Activated CD8-positive, alpha-beta memory T cell treated with anti-CD3 and anti-CD28 coated beads, Interleukin-2, amount 50 U/mL, for 48 hours (primary cell): ENCODE results near the gene CLEC1A.

Source experiments
- DNase-seq: peaks from one replicate; pipeline ENCODE4 v3.0.0-alpha.2; 2020

The CLEC1A gene, protein sequence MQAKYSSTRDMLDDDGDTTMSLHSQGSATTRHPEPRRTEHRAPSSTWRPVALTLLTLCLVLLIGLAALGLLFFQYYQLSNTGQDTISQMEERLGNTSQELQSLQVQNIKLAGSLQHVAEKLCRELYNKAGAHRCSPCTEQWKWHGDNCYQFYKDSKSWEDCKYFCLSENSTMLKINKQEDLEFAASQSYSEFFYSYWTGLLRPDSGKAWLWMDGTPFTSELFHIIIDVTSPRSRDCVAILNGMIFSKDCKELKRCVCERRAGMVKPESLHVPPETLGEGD

DNA sequence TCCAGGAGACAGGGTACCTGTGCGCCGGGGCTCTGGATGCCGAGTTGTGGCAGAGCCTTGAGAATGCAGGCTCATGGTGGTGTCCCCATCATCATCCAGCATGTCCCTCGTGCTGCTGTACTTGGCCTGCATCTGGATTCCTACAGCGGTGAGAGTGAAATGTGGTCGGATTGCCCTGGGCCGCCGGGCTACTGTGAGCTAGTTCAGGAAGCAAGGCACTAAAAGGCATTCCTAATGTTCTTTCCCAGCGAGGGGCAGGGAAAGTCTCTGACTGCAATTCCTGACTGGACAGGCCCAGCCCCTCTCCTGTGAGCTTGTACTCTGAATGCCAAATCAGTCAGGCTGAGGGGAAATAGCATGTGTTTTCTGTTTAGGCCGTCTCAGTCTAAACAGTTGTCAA, at the start of gene CLEC1A:
Gene CLEC1A, minus strand, starts transcription at position 195 of the 400 bp plus-strand sequence. Its CDS starts 63 bp downstream, at position 132.
- no peak for DNase-seq

DNA sequence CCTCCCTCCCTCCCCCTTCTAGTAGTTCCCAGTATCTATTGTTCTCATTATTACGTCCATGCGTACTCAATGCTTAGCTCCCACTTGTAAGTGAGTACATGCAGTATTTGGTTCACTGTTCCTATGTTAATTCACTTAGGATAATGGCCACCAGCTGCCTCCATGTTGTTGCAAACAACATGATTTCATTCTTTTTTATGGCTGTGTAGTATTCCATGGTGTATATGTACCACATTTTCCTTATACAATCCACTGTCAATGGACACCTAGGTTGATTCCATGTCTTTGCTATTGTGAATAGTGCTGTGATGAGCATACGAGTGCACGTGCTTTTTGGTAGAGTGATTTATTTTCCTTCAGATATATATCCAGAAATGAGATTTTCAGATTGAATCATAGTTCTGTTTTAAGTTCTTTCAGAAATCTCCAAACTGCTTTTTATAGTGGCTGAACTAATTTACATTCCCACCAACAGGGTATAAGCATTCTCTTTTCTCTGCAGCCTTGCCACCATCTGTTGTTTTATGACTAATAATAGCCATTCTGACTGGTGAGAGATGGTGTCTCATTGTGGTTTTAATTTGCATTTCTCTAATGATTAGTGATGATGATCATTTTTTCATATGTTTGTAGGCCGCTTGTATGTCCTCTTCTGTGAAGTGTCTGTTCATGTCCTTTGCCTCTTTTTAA, 49.1 kb upstream of the CLEC1A start:
- DNase-seq, result no peak

DNA sequence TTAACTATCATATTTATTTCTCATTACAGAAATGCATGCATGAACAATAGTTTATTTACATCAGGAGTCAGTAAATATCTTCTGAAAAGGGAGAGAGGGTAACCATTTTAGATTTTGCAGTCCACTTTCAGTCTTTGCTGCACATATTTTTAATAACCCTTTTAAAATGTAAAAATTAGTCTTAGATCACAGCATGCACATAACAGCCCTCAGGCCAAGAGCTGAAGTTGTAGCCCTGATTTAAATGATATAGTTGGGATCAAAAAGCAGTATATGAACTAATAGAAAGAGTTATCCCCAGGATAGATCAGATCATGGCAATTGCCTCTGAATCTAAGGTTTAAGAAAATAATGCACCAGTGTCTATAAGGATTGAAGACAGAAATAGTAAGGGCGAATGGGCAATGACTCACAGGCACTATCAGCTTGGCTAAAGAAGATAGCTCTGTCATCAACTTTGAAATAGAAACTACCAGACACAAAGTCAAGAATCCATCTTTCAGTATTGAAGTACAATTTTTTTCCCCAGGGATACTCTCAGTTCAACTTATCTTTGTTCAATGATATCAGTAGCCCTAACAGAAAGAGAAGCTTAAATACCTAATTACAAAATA, 44.3 kb upstream of the CLEC1A start:
- no peak for DNase-seq

DNA sequence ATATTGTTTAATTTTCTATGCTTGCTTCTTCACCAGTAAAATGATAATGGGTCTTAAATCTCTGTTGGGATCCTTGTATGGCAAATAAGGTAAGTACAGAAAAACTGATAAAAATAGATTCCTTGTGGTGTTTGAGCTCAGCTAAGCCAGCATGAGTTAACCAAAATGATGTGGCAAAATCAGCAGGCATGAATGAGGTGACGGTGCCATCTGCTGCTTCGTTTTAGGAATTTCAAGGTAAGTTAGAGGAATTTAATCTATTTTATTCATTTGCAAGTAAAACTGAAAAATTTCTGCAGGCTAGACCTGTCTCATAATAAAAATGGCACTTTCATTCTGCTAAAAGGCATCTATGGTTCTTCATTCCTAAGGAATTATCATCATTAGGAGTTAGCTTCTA, 41.2 kb upstream of the CLEC1A start:
- DNase-seq, result no peak

DNA sequence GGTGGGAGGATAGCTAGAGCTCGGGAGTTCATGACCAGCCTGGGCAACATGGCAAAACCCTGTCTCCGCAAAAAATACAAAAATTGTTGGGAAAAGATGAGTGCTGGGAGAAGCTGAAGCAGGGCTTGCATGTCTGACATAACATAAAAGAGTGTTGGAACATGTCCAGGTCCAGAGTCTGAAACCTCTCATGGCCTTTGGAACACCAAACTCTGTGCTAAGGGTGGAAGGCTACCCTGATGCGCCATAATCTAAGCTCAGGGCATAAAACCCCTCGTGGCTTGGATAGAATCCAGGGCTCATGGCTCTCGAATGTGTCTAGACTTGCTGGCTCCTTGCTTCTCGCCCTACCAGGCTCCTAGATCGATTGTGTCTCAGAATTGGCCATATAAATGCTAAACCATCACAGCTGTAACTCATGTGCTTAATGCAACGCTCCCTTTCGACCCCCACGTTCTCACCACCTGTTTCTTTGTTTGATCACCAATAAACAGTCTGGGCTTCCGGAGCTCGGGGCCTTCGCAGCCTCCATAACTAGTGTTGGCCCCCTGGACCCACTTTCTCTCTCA, 37.9 kb upstream of the CLEC1A start:
- no peak for DNase-seq

DNA sequence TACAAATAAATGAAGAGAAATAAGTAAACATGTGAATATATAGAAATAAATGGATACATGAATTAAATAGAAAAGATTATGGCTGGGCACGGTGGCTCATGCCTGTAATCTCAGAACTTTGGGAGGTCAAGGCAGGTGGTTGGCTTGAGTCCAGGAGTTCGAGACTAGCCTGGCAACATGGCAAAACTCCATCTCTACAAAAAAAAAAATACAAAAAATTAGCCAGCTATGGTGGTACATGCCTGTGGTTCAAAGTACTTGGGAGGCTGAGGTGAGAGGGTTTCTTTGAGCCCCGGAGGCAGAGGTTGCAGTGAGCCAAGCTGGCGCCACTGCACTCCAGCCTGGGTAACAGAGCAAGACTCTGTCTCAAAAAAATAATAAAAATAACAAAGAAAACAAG, 36.3 kb upstream of the CLEC1A start:
- no peak for DNase-seq

DNA sequence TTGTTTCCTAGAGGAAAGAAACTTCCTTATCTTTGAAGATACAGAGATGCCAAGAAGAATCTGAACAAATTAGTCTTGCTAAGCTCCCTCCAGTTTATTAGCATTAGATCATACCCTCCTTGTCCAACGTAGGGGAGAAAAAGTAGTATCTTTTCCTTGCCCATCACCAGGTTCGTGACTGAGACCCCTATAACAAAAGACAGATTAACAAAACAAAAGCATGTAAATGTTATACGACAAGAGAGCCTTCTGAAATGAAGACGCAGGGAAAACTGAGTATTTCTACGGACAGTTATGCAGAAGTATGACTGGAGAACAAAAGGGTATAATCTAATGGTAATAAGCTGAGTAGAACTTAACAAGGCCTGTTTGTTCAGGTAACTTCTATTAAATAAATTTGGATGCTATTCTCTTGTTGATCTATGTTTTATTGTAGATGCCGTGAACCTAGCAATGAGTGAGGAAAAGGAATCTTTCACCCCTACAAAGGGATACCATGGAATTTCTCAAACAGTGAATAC, 34.1 kb upstream of the CLEC1A start:
- no peak for DNase-seq

DNA sequence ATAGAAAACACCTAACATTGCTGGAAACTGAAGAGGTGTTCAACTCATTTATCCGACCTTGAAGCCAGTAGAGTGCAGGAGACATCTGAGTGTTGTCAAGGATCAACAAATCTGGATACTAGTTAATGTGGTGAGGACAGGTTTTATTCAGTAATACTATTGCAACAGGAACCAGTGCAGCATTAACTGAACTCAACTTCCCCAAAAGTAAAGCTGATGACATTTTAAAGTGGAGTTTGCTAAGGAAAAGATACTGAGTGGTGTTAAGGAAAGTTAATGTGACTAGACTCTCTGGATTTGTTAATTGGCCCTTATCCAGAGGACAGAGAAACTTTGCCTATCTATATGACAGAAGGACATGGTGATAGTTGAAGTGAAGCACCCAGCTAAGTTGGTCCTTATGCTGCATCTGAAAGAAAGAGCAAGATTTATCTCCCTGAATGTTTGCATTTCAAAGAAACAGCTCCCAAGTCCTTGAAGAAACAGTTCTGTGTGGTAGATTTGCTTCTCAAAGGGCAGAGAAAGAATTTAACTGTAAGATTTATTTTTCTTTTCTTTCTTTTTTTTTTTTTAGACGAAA, 32.4 kb upstream of the CLEC1A start:
- no peak for DNase-seq

DNA sequence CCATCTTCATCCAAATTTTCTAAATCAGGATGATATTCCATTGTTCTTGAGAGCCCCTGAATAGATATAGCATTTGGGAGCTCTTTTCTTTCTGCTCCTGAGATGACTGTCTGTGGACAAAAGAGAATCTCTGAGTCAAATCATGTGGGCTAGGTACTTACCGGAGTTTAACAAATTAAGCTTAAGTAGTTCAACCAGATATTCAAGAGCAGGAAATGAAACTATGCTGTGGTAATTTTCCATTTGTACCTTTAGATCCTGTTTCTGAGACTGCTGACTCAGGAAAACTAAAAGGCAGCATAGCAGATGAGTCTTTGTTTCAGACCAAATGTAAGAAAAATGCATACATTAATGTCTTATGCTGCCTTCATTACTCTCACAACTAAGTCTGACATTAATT, 31.3 kb upstream of the CLEC1A start, which contains the start of gene CLEC7A:
Gene CLEC7A, minus strand, starts transcription at position 158 of the 400 bp plus-strand sequence. Its CDS starts 117 bp downstream, at position 41.
- DNase-seq, result no peak

DNA sequence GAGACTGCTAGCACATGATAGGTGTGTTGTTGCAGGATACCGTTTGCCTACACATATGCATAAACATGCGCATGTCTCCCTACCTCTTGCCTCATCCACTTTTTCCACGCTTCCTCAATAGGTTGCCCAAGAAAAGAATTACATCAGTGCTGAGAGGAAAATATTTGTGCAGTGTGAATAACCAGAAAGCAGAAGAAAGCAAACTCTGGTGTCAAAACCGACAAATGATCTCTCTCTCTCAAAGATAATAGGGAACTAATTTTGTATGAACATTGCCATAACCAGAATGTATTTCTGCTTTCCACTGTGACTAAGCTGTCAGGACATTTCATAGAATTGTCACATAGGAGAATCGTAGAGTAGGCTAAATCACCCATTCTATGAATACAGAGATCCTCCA, 29.9 kb upstream of the CLEC1A start:
- DNase-seq, result no peak

DNA sequence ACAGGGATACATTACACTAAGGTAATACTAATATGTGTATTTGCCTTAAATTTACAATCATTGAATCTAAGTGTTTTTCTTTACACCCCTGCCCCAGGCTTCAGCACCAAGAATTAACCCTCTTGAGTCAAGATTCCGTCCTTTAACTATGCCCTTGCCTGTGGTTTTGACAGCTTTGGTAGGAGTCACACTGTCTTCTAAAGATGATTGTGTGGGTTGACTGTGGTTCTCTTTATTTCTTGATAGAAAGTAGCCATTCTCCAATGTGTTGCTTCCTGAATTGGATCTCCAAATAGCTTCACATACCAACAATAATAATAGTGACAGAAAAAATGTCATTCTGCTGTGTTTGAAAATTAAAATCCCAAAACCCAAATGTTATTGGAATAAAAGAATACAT, 27.6 kb upstream of the CLEC1A start:
- no peak for DNase-seq

DNA sequence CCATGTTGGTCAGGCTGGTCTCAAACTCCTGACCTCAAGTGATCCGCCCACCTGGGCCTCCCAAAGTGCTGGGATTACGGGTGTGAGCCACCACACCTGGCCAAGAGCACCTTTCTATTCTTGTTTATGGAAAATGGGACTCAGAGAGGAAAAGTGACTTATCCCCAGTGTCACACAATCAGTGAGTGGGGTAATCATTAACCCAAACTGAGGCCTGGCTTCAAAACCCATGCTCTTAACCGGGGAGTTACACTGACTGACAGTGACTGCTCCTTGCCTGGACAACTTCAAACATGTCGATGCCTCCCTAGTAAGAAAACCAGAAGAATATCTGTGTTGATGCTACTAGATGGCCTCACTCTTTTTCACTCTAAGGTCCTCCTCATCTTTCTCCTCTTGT, 23.9 kb upstream of the CLEC1A start:
- no peak for DNase-seq

DNA sequence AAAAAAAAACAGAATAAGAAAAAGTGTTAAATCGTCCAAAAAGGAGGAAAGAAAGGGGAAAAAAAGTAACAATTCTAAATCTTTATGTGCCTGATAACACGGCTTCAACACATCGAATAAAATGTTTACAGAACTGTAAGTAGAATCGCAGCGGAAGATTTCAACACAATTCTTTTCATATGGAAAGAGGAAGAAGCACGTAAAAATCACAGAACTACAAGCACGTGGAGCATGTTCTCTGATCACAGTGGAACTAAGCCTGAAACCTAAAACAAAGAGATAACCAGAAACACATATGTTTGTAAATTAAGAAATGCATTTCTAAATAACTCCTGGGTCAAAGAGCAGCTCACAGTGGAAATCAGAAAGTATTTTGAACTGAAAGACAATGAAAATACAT, 22.5 kb upstream of the CLEC1A start:
- no peak for DNase-seq

DNA sequence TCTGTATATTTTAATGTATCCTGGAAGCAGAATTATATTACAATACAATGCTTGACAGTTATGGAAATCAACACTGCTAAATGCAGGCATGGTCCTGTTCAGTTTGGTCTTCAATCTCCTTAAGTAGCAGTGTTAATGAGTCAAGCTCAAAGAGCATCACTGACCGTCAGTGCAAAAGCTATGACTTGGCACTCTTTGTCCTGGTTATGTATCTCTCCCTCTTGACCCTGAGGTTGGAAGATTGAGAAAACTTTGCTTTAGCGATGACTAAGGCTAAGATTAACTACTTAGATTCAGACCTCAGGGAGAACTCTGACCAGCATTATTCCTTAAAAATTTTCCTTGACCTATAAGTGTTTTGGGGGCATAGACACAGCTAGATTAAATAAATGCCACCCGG, 20.3 kb upstream of the CLEC1A start:
- DNase-seq, result no peak

DNA sequence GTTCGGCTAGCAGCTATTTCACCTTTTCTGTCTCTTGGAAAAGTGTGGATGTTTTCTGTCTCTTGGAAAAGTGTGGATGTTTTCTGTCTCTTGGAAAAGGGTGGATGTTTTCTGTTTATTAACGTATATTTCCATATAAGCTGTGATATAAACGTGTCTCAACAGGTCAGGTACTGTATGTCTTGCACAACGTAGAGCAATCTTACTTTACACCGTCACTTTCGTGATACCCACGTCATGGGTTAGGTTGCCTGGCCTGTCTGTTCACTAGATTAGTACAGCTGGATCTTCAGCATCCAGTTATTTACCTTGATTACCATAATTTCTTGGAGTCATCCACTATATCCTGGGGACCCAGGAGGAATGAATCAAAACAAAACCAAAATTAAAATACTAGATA, 17.1 kb upstream of the CLEC1A start:
- no peak for DNase-seq

DNA sequence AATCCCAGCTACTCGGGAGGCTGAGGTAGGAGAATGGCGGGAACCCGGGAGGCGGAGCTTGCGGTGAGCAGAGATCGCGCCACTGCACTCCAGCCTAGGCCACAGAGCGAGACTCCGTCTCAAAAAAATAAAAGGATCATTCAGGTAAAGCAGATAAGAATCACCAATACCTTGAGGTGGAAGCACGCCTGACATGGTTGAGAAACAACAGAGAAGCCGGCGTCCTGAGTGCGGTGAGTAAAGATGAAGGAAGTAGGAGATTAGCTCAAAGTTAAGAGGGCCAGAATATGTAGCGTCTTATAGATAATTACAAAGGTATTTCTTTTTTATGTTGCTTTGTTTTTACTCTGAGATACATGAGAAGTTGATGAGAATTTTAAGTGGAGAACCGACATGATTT, 16.5 kb upstream of the CLEC1A start:
- no peak for DNase-seq

DNA sequence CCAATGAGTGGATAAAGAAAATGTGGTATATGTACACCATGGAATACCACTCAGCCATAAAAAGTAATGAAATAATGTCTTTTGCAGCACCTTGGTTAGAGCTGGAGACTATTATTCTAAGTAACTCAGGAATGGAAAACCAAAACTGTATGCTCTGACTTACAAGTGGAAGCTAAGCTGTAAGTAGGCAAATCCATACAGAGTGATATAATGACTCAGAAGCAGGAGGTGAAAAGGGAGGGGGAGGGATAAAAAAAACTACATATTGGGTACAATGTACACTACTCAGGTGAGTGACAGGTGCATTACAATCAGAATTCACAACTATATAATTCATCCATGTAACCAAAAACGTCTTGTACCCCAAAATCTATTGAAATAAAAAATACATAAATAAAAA, 15.1 kb upstream of the CLEC1A start:
- no peak for DNase-seq

DNA sequence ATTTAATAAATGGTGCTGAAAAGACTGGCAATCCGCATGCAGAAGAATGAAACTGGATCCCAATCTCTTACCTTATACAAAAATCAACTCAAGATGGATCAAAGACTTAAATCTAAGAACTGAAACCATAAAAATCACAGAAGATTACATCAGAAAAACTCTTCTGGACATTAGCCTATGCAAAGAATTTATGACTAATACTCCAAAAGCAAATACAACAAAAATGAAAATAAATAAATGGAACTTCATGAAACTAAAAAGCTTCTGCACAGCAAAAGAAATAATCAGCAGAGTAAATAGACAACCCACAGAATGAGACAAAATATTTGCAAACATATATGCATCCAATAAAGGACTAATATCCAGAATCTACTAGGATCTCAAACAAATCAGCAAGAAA, 14.3 kb upstream of the CLEC1A start:
- DNase-seq, result no peak

DNA sequence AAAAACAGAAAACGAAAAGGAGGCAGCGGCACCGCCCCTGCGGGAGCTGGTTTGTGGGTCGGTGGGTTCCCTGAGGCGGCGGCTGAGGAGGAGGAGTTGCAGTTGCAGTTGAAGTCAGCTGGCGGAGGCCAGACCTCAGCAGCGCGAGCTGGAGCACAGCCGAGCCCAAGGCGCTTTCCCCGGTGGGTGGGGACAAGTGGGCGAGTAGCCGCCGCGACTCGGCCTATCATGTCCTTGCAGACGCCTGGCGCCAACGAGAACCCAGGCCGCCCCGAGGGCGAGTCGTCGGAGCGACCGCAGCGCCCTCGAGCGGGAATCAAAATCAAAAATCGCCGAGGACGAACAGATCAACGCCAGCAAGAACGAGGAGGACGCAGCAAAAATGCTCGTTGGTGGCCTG, 12.7 kb upstream of the CLEC1A start:
- DNase-seq, result no peak

DNA sequence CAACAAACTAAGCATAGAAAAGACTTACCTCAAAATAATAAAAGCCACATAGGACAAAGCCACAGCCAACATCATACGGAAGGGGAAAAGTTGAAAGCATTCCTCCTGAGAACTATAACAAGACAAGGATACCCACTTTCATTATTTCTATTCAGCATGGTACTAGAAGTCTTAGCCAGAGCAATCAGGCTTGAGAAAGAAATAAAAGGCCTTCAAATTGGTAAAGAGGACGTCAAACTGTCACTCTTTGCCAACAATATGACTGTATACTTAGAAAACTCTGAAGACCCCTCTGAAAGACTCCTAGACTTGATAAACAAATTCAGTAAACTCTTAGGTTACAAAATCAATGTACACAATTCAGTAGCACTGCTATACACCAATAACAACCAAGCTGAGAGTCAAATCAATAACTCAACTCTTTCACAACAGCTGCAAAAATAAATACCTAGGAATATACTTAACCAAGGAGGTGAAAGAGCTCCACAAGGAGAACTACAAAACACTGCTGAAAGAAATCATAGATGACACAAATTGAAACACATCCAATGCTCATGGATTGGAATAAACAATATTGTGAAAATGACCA, 11.6 kb upstream of the CLEC1A start:
- no peak for DNase-seq

DNA sequence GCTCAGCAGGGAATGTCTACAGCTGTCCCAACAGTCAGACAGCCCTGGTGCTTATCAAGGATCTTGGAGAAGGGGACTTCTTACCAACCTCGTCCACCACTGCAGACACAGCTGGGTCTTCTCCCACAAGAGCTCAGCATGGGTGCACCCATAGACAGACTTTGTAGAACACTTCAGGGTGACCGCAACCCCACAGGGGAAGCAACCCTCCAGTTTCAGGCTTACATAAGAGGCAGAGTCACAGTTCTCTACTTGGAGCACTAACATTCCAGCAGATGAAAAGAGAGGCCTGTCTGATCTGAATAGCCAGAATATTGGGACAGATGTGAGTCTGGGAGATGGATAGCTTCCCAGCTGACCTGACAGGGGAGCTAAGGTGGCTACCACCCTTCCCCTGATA, 3.5 kb upstream of the CLEC1A start:
- no peak for DNase-seq

DNA sequence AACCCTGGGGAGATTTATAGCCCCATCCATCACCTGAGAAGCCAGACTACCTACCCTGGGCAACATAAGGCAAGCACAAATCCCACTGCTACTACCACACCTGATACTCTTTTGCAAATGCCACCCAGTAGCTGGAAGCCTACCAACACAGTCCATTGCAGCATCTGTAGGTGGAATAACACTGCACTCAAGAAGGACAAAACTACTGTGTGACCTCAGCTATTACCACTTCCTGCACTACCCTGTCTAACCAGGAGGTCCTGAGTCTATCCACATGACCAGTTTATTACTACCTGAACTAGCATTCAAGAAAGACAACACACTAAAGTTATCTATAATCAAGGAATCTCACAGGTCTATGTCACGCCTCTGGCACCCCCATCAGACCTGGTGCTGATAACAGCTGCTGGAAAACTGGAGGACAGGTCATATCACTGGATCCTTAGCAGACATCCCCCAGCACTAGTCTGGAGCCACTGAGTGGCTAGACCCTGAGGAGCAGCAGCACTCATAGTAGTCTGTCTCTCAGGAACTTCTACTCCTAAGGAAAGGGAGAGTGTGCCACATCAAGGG, 2.9 kb upstream of the CLEC1A start:
- DNase-seq, result no peak
